Measurements from ENCODE around the gene ALPK3.

- TF ChIP-seq CTCF (IDR thresholded peaks at IDR 0.05): no peak
- no peak for TF ChIP-seq POLR2A (IDR thresholded peaks at IDR 0.05)
These were observed 12.3 kb downstream of the ALPK3 start for GRCh38 chr15:84829428-84829827.
